Immature natural killer cell (primary cell): ENCODE data around the gene UGT1A8. TPM values are rescaled to one million over a fixed set of nuclear protein-coding genes. Genes with fewer than 3 reads are reported as not detected.

ENCODE experiments used
- polyA plus RNA-seq, 3 donors: library from polyadenylated mRNA; unstranded; fragments of 300-500 nt; fragmentation: Illumina TruSeq; gene quantifications; one replicate each; pipeline ENCODE4 v1.2.3, GENCODE V29; 2021

UGT1A8 gene
- polyA plus RNA-seq, 3 donors from 2014 or later: not detected

Other genes with a start within 250 kb of the UGT1A8 start
- 1 to 10 TPM; 3.4 to 8.6 (median 5.1) TPM for gene USP40, start 50.9 kb upstream of the UGT1A8 start, polyA plus RNA-seq
- not detected for gene UGT1A10, start 18.8 kb downstream of the UGT1A8 start, polyA plus RNA-seq
- gene UGT1A9, start 54.3 kb downstream of the UGT1A8 start, polyA plus RNA-seq: not detected
- gene UGT1A7, start 64.3 kb downstream of the UGT1A8 start, polyA plus RNA-seq: not detected
- gene UGT1A6, start 75.3 kb downstream of the UGT1A8 start, polyA plus RNA-seq: not detected
- not detected for gene UGT1A5, start 95.3 kb downstream of the UGT1A8 start, polyA plus RNA-seq
- not detected for gene UGT1A4, start 101.1 kb downstream of the UGT1A8 start, polyA plus RNA-seq
- not detected for gene UGT1A3, start 111.4 kb downstream of the UGT1A8 start, polyA plus RNA-seq
- gene UGT1A1, start 142.6 kb downstream of the UGT1A8 start, polyA plus RNA-seq: not detected
- not detected for gene MROH2A, start 160.7 kb downstream of the UGT1A8 start, polyA plus RNA-seq
- gene HJURP, start 236.9 kb downstream of the UGT1A8 start, polyA plus RNA-seq: 1 to 10 TPM in 1 of 3 donors, under 1 TPM in 2; 0.47 to 1.2 (median 0.69) TPM